Dermis blood vessel endothelial cell (primary cell): ENCODE measurements around the gene MEIS2. TPM values are rescaled to one million over a fixed set of nuclear protein-coding genes. Genes with fewer than 3 reads are reported as not detected.

Experiments
- DNase-seq: peaks from one replicate; pipeline ENCODE4 v3.0.0; 2010
- total RNA-seq: library from RNA; depleted of rRNA; stranded (reverse); fragments of >200 nt; gene quantifications from 2 replicates; pipeline ENCODE4 v1.2.3, GENCODE V29; 2014

Gene MEIS2
- total RNA-seq: 12.9 and 13.8 TPM in 2 replicates

DNA sequence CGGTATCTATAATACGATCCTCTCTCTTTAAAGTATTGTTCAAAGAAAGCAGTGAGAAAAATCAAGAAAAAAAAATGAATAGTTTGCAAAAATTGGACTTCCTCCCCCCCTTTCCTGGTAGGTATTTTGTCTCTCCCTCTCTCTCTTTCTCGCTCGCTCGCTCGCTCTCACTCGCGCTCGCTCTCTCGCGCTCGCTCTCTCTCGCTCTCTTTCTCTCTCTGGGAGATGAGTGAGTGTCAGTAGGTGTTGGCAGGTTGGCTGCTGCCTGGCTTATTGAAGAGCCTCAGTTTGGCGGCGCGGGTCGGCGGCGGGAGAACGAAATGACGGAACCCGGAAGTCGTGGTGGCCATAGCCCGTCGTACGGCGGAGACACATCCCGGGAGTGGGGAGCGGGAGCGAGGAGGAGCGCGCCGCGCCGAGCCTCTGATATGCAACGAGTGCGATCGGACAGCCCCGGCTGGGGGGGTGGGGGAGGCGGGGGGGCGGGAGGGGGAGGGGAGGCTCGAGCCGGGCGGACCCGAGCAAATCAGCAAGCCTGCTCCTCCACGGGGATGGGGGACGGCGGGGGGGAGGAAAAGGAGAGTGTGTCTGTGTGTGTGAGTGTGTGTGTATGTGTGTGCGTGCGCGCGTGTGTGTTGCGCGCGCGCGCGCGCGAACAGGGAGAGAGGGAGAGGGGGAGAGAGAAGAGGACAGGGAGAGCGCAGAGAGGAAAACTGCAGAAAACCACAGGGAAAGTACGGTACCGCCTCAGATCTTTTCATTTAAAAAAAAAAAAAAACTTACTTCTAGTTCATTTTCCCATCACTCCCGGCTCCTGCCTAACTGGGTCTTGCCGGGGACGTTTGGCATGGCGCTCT lies at the start of gene MEIS2:
TSS of gene MEIS2 (minus strand) at position 441 of the 857 bp plus-strand sequence. CDS start 1,083 bp downstream, outside the sequence.
- DNase-seq: peak; percentile 79

DNA sequence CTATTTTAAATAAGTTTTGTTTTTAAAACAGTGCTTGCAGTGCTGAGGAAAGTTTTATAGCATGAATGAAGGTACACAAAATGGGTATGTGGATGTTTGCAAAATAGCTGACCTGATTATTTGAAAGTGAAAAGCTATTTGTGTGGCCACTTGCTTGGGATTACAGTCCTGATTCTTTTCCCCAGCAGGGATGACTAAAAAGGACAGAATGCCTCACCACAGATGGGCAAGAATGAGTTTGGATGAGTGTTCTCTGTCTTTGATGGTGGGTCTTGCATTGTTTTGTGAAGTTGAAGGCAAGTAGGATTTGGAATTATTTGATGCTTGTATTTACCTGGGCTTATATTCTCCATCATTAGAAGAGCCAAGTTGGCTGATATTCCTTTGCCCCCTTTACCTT lies 48.8 kb upstream of the MEIS2 start:
- DNase-seq: no peak

DNA sequence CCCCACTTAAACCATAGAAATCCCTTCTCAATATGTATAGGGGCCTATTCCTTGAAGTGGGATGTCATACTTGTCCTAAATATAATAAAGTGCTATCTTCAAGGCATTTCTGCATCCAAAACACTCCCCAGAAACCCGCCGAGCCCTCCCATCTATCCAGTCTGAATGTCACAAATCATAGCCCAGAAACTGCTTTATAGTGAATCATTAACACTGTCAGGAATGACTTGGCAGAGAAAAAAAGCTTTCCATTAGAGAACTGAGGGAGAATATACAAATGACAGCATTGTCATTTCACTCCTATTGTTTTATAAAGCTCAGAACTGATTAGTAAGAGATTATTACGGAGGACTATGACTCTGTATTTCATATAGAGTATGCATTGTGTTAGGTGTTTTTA lies 48.4 kb upstream of the MEIS2 start:
- DNase-seq: no peak

DNA sequence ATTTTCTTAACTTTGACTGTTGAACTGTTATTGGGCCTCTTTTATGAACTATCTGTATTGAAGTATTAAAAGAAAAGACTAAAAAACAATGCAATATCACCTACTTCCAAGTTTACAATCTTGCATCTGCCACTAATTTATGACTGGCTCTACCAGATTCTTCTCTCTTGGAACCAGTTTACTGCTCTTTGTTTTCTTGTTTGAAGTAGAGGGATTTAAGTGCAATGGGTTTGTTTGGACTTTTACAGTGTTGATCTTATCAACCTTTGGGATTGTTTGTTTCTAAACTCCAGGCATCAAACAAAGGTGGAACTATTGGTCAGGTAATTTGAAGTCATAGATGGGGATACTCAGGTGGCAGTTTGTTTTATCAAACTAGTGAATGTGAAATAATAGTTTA lies 43.0 kb upstream of the MEIS2 start:
- DNase-seq: no peak

DNA sequence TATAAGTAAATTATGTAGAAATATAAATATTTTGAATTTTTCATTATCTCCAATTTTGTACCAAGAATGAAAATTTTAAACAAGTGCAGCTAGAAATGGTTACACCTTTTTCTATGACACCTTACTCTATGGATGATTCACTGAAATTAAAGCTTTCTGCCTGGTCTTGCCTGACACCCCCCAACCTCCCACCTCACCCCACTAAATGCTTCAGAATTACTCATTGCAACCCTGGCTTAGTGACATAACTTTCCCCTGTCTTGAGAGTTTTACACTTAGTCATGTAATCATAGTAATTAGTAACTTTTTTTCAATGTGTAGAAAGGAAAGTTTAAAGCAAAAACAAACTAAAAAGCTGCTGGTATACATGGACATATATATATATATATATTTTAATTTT lies 42.0 kb upstream of the MEIS2 start:
- no peak for DNase-seq

DNA sequence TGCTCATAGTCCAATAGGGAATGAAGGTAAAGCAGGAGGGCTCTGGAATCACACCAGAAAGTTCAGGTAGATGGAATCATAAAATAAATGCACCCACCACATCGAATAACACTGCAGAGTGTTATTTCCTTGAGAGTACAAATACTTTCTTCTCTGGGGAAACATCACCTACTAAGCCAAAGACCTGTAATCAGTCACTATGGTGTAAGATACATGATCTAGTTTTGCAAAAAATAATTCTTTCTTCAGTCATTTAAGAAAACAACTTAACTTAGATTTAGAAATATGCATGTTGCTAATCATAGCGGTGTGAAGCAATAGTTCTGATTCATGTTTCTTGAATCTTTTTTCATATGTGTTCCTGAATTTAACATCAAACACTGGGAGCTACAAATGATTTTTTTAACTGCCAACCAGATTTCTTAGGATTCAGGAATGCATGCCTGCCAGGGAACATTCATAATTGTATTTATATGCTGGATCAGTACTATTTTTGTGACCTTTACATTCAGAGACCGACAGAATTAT lies 40.2 kb upstream of the MEIS2 start:
- no peak for DNase-seq

DNA sequence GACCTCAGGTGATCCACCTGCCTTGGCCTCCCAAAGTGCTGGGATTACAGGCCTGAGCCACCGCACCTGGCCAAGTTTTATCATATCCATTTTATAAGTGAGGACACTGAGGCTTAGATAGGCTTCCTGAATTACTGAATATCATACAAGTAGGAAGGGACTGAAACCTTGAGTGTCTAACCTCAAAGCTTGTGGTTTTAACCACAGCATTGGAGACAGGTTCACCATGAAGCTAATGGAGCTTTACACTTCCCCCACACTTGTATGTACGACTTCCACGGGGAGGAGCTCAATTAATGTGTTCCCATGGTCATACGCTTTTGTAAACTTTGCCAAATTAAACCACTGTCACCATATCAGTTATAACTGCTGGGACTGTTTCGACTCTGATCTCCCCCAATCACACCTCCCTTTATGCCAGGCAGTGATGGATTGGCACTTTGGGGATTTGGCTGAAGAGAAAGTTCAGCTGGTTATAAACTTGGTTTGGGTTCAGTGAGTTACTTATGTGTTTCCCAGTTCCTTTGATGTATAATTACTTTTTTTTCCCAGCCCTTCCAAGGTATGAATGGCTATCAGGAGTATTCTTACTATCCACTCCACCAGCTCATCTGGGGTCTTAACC lies 38.4 kb upstream of the MEIS2 start:
- no peak for DNase-seq

DNA sequence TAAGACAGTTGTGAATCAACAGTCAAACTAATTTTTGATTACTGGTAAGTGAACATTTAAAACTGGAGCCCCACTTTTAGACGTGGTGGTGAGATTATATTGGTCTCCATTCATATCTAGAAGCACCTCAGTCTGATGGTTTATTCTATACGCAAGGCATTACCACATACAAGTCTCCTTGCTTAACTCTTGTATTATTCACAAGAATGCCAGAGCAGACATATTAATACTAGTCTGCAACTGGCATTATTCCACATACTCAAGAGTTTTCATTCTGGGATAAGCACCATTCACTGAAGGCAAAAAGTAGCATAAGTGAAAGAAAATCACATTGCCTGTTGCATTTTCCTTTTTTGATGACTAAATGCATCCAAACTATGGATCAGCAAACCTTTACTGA lies 36.9 kb upstream of the MEIS2 start:
- DNase-seq: no peak

DNA sequence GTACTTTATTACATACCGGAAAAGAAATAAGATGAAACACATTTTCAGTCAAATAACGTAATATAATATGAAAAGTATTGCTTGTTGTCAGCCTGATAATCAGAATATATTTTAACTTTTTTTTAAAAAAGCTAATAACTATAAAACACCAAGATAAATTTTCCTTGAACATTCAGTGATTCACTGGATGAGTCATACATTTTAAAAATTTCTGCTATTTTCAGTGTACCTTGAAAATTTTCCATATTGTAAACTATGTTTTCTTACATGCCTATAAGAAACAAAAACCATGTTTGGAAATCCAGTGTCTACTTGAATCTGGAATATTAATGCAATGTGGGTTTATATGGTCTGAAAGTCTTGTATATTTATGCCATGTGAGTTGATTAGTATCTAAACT lies 36.3 kb upstream of the MEIS2 start:
- no peak for DNase-seq

DNA sequence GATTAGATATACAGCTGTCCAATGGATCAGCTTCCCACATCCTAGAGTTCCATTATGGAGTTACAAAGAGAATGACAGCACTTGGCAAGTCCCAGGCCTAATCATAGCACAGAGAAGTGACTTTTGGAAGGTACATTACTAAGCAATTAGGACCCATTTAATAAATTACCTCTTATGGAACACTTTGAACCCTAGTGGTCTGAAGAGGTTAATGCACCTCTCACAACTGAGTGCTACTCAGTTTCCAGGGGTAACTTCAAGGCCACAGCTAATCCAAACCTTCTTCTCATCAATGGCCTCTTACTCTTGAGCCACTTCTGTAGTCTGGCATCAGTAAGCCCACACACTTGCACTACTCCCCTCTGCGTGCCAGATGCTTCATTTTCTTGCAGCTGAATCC lies 34.9 kb upstream of the MEIS2 start:
- peak; percentile 39 for DNase-seq

DNA sequence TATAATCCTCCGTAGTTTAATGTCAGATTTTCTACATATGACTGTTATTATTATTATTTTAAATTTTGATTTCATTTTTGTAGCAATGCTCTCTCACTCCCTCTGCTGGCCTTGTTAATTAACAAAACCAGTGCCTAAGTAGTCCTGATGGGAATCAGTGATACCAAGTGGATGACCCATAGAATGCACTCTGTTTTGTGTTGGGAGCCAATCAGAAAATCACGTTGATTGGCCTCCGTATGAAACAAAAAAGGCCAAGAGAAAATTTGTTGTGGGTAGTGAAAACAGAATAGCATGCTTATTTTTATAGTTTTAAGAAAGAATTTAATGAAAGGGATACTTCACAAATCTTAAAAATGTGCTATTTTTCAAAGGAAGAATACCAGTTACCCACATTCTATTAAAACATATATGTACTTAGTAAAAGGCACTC lies 34.4 kb upstream of the MEIS2 start:
- DNase-seq: peak; percentile 70

DNA sequence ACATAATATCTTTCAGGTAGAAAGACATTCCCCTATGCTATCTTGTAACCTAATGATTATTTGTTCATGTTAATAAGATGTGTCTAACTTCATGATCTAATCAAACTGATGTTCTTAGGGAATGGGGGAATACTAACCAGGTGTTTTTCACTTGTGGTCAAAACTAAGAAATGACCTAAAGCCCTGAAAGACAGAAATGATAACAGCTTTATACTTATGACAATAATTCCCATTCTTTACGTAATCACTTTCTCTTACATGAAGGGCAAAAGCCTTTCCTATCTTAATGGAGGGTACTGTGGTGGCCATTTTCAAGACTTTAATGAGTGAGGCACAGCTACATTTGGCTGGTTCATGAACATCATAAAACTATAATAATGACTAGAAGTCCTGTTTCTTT lies 33.9 kb upstream of the MEIS2 start:
- DNase-seq: no peak

DNA sequence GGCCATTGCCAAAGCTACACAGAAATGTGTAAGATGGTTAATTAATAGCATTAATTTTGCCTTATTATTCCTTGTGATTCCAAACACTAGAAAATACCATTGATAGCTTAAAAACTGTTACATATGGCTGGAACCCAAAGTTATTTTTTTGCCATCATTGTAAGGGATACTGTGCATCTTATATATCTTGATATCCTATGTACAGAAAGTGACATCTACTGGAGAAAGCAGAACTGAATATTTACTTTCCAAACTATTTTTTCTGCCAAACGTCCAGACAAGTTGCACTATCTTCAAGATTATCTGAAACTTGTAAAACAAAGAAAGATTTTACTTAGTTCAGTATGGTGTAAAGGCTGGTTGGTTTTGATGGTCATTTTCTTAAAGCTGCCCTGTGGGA lies 33.3 kb upstream of the MEIS2 start:
- DNase-seq: peak; percentile 21

DNA sequence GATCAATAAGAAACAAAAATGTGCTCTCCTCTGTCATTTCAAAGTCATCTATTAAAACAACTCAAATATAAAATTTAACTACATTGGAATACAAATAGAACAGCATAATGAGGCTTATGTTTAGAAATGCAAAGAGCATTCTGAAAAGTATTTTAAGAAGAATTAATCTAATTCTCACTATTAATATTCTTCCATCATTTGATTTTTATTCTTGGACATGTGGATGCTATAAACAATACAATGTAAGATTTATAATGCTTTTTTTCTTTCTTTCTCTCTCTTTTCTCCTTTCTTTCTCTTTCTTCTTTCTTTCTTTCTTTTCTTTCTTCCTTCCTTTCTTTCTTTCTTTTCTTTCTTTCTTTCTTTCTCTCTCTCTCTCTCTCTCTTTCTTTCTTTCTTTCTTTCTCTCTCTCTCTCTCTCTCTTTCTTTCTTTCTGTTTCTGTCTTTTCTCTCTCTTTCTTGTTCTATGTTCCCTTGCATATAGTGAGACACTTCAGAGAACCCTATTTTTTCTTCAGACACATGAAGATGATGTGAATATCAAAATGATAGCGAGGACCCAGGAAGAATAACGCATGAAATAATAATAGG lies 32.6 kb upstream of the MEIS2 start:
- DNase-seq: no peak

DNA sequence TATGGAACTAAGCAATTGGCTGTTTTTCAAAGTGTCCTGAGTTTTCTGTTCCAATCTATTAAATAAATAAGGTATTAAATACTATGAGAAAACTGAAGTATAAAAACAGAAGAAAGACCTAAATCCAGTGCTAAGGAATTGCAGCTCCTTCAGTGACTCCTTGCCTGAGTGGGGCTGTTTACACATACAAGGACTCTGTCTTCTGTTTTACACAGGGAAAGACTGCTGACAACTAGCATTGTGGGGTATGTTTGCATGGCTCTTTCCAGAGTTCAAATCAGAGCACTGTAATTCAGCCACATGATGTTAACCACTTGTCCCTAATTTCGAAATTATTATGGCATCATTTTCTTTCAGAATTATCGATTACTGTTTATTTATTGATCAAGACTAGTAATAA lies 31.3 kb upstream of the MEIS2 start:
- no peak for DNase-seq

DNA sequence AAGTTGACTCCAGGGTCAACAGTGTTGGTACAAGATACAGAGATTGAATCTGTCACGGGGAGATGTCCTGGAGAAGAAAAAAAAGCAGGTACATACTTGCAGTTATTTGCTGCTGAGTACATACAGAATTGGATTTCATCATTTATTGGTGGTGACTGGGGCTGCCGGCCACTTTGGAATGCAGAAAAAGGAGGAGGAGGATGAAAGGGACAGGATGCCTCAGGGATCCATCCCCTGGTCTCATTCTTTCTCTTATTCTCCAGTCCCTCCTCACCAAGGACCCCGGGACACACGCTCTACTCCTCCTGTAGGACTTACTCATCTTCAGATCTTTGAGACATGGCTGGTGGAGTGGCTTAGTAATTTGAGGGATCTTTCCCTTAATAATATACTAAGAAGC lies 30.0 kb upstream of the MEIS2 start:
- no peak for DNase-seq

DNA sequence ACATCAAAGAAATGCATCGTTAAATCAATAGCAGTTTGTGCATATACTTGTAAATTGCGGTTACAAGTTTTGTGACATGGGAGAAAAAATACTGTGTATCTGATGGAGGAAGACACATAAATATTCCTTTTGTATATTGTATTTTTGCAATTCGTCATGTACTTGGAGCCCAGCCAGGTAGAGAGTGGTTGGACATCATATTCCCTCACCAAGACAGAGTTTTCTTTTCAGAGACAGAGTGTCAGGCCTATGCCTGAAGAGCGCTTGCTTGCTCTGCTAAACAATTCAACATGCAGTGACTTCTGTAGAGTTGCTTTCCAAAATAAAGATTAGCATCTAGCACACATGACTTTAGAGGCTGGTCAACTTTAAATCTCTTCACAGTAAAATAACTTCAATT lies 24.8 kb upstream of the MEIS2 start:
- DNase-seq: no peak

DNA sequence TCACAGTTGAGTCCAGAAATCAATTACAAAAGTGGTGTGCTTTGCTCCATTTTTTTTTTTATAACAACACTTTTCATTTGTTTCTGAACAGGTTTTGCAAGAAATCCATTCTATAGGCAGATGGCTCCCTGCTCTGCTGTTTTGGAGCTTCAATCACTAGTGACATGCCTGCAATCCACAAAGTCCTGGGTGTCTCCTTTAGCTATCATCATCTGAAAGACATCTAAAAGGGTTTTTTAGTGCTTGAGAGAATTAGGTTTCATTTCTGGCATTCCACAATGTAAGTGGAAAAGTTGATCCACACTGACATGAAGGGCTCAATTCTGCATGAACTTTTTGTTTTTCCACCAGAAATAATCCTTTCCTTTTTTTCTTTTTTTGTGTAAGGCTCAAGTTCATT lies 24.0 kb upstream of the MEIS2 start:
- DNase-seq: no peak

DNA sequence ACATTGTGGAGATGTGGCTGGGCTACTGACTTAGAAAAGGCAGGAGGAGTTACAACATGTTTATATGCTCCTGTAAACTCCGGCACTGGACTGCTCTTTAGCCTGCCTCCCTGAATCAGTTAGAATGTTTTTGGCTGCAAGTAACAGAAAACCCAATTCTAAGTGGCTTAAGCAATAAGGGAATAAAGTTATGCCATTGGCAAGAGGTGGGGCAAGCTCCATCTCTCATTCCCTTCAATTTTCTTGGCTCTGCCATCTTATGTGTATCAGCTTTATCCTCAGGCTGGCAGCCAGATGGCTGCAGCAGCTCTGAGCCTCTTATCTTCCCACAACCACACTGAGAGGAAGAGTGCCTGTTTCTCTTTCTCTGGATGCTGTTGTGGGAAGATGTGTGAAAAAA lies 22.4 kb upstream of the MEIS2 start:
- no peak for DNase-seq

DNA sequence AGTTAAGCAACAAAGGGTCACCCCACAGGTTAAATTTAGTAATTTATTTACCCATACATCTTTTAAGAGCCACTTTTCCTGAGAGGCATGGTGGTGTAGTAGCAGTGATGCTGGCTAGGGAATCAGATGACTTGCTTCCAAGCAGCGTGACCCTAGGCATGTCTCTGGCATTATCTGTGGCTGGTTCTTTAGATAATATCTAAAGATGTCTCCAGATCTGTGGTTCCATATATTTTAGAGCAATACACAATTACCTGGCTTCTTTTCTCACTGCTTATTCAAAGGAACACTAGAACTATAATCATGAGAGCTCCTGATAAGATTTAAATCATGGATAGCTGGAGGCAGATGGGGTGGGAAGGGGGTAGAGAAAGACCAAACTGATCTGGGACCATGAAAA lies 21.1 kb upstream of the MEIS2 start:
- DNase-seq: no peak

DNA sequence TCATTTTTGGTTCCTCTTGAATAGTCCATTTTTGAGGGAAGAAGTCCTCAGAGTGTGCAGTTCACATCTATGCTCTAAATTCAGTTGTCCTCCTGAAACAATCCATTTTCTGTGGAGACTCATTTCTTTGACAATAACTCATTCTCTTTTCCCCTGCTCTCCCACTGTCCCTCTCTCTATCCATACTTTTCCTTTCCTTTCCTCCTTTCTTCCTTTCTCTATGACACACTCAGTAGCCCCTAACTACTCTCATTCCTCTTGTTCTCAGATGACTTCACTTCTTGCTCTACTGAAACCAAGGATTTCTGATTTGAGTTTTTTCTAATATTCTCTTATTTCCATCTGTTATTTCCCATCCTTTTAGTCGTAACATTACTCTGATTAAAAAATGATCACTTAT lies 16.7 kb upstream of the MEIS2 start:
- no peak for DNase-seq

DNA sequence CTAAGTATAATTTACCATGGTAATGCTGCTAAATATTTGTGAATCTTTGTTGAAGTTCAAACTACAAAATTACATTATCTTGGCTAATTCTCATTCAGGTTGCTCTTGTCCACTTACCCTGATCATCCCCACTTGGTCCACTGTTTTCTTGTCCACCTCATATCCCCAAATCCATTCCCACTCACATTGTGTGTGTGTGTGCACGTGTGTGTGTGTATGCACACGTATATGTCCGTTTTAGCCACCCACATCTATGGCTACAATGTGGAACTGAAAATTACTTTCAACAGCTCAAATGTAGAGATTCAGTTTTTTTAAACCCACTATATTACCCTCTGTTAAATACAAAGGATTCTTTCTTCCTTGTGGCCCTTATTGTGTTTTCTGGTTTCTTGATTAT lies 15.2 kb upstream of the MEIS2 start:
- DNase-seq: no peak

DNA sequence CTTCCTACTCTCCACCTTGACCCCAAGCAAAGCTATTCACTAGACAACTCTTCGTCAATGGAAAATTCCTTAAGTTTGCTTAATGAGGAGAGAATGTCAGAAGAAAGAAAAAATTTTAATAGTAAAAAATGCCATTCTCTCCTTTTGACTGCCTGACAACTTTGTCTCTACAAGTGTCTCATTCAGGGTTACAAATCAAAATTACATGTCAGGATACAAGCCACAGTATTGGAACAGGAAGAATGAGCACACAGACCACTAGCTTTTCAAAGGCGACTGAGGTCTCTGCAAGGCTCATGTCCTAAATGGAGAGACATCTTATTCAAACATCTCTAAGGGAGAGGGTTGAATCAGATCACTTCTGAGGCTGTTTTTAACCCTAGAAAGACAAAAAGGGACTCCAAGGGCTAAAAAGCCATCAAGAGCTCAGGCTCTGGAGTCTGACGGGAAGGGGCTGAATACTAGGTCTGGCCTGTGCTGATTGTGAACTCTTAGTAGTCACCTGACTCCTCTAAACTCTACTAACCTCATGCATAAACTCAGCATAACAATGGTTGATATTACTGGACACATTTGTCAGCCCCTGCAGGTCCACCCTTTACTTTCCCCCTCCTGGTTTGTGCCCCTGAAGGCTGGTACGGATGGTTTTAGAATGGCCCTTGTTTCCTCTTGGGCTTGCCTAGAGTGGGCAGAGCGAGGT lies 12.8 kb upstream of the MEIS2 start:
- no peak for DNase-seq
